GM18499 (cell line): ENCODE results near the gene NCKAP5.

Experiments
- ATAC-seq: cut with Tn5 transposase; IDR thresholded peaks from one replicate; pipeline ENCODE4 v1.9.1; 2021; ENCODE audit warnings: moderate number of reproducible peaks; ENCODE audit not compliant: insufficient read depth, unreplicated experiment

The NCKAP5 gene

DNA sequence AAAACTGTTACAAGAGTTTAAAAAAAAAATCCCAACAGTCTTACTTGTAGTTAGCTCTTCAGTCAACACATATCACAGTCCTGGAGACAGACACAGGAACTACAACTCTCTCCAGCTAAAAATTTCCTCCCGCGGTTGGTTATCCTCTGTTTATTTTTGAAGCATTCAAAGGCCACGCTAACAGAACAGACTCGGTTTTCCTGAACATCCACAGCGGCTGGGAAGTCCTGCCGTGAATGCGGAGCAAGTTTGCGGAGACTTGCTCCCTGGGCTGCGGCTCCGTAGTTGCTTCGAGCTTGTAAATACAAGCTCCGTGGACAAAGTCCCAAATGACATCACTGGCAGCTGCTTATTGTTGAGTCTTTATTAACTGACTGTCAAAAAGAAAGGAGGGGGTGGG, at the start of gene NCKAP5:
Gene NCKAP5 (minus strand): TSS at position 292 of the 400 bp plus-strand sequence. CDS start 50,937 bp downstream, outside the sequence.
- no peak for ATAC-seq

DNA sequence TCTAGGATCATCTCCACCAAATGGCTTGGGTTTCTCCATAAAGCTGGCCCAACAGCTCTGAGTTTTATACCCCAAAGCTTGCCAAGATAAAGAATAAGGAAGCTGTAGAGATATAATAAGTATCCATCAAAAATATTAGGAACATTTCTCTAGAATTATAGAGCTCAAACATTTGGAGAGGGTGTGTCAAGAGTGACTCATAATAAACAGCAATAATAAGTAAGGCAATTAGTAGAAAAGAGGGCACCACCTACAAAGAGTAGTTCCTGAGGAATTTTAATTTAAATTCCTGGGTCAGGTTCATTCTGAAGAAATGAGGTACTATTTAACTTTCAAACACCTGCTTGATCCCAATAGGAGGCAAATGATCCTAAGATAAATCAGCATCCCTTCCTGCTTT, 41.4 kb upstream of the NCKAP5 start:
- ATAC-seq, result no peak

DNA sequence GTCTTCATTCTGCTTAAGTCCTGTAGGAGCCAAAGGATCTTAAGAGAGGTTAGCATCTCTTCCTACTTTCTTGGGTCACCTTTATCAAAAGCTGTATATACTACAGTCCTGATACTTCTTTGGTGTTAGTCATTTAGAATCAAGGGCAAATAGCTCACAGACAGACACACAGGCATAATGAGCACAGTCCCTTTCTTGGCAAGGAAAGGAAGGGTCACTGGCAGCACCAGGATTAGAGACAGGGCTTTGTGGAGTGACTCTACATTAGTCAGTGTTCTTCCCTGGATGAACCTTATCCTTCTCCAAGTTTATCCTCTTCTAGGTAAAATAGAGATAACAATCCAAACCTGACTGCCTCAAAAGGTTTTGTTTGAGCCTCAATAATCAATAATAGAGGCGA, 40.0 kb upstream of the NCKAP5 start:
- no peak for ATAC-seq

DNA sequence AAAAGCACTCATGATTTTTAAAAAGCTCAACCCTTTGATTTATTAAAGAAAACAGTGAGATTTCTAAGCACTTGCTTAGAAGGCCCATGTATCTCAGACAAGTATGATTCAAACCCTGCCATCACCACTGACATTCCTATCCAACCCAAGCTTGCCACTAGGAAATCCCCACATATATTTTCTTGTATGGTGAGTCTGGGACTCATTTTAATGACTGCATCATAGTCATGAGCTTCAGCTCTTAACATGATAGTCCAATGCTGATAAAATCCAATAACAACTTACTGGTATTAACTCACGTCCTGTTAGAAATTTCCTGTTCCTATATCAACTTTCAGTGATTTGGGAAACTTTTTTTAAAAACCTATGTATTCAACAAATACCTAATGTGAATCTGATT, 39.4 kb upstream of the NCKAP5 start:
- ATAC-seq, result no peak

DNA sequence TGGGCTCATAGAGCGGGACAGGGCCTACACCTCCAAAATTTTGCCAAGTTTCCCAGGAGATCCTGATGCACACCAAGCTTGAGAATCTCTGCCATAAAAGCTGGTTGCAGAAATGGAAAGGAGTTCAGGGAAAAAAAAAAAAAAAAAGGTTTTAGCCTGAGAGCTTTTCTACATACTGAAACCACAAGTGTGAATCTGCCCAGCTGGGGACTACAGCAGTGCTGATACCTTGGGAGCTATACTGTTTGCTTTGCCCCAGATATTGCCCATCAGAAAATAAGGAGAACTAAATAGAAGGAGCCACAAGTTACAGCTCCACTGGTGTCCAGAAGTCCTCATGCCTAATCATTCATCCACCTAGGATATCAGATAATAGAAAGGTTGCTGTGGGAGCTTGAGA, 38.4 kb upstream of the NCKAP5 start:
- no peak for ATAC-seq

DNA sequence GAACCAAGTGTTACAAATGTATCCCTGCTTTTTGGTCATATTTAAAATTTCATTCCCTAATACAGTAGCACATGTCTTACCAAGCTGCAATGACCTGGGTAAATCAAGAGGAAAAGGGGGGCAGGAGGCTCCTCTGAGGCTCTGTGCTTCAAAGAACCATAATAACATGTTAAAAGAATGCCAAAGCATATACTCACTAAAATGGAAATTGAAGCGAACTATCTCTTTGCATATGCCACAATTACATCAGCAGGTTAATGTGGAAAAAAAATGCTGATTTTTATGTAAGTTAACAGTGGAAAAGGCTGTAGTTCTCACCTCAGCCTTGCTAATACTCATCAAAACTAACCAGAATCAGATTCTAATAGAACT, 37.5 kb upstream of the NCKAP5 start:
- no peak for ATAC-seq

DNA sequence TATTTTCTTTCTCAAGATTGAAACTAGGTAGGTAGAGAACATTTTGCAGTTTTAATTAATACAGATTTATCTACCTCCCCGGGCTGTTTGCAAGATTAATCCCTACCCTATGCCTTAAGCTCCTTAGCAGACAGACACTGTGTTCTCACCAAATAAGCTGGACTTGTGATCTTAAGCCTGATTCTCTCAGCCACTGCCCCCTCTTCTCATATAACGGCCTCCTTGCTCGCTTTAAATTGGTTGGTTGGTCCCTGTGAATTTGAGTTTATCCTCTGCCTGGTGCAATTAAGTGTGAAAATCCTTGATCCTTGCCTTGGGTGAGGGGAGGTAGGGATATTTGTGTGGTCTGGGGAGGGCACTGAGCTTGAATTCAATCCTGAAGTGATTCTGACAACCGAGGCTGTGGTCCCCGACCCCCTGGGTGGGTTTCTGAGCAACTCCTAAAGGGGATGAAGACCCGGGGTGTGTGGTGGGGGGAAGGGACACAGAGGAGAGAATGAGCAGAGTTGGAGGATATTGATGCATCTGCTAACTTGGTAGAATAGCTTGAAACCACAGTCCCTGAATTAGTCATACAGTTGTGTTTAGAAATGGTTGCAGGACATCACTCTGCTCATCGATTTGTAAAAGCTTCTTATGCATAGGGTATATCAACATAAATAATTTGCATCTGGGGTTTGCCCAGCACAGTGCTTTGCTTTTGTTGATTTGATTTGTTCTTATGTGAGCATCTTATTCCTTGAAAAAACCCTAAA, 36.9 kb upstream of the NCKAP5 start:
- no peak for ATAC-seq

DNA sequence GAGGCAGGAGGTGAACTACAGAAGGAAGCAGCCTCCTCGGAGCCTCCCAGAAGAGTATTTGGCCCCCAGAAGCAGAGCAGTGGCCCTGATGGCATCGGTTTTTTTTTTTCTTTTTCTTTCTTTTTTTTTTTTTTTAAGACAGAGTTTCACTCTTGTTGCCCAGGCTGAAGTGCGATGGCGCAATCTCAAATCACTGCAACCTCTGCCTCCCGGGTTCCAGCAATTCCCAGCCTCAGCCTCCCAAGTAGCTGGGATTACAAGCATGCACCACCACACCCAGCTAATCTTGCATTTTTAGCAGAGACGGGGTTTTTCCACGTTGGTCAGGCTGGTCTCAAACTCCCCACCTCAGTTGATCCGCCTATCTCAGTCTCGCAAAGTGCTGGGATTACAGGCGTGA, 34.8 kb upstream of the NCKAP5 start:
- ATAC-seq, result no peak

DNA sequence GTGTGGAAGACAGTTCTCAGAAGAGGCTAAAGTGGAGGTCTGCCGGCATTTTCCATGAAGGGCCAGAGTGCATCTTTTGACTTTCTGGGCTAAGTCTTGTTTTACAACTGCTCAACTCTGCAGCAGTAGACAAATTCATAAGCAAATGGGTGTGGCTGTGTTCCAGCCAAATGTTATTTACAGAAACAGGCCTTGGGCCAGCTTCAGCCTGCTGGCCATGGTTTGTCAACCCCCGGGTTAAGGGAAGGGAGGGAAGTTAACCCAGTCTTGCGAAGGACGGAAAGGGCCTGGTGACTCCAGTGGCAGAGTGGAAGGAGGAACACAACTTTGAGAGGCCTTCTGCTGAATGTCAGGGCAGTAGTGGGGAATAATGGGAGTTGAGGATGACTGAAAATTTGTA, 34.3 kb upstream of the NCKAP5 start:
- ATAC-seq, result no peak

DNA sequence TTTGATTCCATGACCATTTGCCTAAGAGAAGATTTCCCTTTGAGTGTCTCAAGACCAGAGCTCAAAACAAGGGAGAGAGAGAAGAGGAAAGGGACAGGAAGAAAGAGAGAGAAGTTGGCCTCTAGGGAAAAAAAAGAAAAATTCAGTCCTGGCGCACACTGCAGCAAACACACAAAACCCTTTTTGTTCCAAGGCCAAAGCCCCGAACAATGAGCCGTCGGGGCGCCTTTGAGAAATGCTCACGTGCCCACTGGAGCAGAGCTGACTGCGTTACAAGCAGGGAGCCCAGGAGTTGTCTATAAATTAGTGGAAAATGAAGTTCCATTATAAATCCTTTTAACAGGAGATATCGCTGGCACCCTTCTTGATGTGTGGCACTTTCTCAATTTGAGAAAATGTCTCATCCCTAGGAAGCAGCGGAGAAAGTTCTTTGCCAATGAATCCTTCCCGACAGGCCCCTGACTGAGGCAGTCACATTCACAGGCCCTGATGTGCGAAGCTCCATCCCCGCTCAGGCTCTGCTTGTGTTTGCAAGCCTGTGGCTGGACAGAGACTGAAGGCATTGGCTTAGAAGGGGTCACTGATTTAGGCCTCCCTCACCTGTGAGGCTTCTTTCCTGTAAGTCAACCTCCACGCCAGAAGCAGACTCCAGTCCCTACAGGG, 32.1 kb upstream of the NCKAP5 start:
- no peak for ATAC-seq

DNA sequence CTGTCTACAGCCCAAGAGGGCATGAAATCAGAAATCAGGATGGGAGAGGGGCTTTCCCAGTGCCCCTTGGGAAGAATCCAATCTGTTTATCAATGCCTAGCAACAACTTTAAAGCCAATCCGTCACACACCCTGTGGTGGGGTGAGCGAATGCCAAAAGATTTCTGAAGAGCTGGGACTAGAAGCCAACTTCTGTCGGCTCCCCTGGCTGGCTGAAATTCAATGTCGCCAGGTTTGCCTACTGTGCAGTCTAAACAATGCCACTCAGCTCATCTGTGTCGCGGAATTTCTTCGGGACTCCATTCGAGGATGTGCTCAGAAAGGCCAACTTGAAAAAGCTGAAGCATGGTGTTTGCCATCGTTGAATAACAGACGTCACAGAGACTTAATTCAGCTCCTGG, 31.5 kb upstream of the NCKAP5 start:
- ATAC-seq, result no peak

DNA sequence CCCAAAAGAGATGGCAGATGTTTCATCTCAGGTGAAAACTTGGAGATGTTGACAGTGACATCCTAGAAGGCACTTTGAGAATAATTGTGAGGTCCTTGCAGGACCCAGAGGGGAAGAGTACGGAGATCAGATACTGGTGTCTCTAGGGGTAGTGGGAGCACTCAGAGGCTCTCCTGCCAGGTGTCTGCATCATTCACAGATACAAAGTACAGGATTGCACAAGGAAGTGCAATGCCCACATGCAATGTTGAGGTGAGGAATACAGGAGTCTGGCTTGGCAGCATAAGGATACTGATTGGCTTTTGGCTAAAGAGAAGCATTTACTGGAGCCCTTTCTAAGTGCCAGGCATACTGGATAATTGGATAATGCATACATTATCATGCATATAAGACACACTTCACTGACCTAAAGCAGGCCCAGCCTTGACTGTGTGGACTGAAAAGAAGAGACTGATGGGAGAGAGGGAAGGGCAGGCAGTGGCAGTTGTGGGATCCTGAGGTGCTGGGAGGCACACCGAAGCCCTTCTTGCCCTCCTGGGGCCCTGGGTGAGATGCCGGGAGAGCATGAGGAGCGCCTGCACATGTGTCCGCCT, 31.0 kb upstream of the NCKAP5 start:
- no peak for ATAC-seq

DNA sequence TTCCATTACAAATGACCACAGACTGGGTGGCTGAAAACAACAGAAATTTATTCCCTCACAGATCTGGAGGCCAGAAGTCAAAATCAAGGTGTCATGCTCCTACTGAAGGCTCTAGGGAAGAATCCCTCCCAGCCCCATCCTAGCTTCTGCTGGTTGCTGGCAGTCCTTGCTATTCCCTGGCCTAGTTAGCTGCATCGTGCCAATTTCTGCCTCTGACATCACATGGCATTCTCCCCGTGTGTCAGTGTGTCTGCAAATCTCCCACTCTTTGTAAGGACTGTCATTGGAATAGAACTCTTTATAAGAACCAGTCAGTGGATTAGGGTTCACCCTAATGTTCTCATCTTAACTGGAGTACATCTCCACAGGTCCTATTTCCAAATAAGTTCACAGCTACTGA, 30.5 kb upstream of the NCKAP5 start:
- ATAC-seq, result no peak

DNA sequence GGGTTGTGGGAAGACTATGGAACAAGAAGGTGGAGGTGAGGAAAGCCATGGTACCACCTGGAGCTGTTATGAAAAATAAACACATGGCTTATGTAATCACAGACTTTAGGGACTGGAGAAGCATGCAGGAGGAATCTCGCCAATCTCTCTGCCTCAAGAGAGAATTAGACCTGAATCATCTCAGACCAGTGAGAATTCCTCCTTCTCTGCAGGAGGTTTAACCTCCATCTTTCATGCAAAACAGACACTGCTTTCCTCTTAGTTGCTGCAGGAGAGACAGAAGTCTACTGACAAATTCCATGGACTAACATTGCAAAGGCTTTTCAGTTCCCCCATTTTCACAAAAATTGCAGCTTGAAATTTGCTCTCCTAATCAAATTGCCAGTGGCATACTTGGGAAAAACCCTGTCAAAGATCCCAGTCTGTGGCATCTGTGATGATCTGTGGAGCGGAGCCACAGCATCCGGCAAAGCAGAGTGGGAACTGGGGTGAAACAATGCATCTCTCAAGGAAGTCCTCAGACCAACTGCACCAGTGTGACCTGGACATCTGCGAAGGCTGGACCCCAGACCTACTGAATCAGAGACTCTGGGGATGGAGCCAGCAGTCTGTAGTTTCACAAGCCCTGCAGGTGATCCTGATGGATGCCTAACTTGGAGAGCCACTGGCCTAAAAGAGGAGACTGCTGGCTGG, 28.6 kb upstream of the NCKAP5 start:
- no peak for ATAC-seq

DNA sequence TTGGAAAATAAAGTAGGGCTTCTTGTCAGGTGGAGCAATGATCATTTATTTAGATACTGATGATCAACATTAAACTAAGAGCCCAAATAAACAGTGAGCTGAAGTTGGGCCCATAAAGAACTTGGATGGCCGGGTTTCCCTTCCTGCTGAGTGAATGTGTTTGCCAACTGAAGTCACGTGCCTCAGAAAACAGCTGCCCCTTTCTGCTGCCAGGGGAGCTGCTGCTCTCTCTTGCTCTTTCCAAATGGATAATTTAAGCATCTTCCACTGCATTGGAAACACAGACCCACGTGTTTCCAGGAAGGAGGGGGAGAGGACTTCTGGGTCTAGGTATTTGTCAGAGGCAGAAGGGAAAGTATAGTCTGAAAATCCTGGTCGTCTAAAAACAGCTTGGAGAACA, 22.9 kb upstream of the NCKAP5 start:
- no peak for ATAC-seq

DNA sequence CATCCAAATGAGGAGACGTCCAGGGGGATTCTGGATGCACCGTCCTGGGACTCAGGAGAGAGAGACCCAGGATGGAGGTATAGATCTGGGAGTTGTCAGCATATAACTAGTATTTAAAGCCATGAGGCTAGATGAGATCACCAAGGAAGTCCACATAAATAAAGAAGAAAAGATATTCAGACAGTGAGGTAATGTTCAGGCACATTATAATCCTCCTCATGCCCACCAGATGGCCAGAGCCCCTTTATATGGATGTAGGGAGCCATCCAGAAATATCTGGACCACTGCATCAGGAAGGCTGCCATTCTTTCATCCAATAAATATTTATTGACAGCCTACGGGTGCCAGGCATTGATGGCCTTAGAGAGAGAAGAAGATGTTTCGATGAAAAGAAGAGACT, 21.2 kb upstream of the NCKAP5 start:
- ATAC-seq, result no peak

DNA sequence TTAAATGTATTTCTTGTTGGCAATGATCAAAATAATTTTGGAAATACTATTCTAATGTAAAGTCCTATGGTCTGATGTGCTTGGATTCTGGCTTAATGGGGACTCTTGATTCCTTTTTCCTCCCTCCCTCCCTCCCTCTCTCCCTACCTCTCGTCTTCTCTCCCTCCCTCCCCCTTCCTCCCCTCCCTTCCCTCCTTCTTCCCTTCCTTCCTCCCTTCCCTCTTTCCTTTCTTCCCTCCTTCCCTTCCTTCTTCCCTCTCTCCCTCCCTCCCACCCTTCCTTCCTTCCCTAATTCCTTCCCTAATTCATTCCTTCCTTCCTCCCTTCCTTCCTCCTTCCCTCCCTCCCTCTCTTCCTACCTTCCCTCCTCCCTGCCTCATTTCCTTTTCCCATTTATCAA, 19.9 kb upstream of the NCKAP5 start:
- no peak for ATAC-seq

DNA sequence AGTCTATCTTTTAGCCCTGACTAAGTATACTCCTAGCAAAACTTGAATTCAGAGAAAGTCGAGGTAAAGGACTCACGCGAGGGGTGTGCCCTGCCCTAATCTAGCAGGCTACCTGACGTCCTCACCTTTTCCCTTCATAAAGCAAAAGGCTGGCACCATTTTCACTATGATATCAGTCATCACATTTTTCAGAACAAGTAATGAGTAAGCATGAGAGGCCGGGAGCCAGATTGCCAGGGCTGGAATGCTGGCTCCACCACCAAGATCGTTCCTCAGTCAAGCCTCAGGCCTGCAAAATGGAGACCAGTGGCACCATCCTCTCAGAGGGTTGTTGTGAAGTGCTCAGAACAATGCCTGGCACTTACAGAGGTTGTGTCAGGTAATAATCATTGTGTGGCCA, 18.7 kb upstream of the NCKAP5 start:
- no peak for ATAC-seq

DNA sequence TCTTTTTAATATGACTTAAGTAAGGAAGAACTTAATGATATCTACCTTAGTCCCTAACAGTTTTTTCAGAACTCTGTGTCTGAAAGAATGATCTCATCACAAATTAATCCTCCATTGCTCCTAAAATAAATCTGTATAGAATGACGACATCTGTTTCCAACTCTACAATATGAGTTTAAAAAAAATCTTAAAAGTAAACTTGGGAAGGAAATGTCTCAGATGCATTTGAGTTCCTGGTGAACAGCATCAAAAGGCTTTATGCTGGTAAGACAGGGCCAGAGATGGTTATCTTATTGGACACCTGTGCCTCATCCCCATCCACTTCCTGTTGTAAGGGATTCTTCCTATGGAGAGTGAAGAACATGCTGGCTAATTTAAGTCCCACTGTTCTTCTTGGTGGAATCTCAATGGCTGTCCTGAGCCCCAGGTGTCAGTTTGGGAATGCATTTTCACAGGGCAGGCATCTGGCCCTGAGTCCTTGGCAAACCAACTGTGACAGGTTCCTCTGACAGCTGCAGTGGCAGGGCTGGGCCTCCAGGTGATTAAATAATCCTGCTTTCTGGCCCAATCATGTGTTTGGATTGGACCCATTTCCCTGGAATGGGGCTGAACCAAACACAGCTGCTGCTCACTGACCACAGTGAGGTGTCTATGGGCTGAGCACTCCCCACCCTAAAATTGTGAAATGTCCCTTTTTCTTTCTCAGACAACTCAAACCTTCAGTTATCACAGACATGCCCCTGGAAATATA, 12.9 kb upstream of the NCKAP5 start:
- ATAC-seq, result no peak

DNA sequence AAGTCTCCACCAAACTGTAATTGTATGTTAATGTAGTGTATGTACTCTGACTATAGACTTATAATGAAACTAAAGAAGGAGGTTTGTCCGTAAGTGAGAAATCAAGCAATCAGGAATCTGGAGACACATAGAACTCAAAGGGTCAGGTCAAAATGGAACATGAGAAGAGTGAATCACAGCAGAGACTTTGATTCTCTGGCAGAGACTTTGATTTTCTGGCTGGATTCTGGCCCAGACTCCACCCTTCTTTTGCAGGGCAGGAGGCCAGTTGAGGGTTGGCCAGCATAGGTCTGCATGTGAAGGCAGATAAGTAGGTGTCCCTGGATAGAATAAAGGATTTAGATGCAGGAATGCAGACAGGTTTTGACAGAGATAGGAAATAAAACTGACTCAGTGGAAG, 11.0 kb upstream of the NCKAP5 start:
- ATAC-seq, result no peak

DNA sequence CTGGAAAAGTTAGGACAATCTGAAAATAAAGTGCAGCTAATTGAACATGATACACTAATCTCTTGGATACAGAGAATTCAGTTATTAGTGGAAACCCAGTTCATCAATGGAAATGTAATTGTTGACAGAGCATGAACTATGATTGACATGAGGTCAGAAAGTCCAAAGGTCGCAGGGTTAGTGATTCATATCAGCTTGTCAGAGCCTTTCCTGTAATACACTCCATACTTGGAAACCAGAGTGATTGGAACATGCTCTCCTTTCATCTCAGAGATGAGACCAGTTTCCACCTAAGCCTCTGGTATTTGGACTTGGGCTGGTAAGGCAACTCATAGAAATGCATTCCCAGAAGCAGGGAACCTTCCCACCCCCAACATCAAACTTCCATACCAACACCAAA, 8.5 kb upstream of the NCKAP5 start:
- ATAC-seq, result no peak
